ENCODE measurements around the gene DENND2D.
A peak's percentile ranks its signal among the peaks of the same experiment; 100 is the strongest.

Gene DENND2D

GRCh38 chr1:111174070-111174469 is 26.4 kb downstream of the DENND2D start:
- DNase-seq = no peak

GRCh38 chr1:111172463-111172862 is 28.0 kb downstream of the DENND2D start:
- DNase-seq = no peak

- no peak for DNase-seq
These were observed 36.3 kb downstream of the DENND2D start for GRCh38 chr1:111164151-111164550.

GRCh38 chr1:111163363-111163762 is 37.1 kb downstream of the DENND2D start:
- no peak for DNase-seq

- DNase-seq = no peak
These were observed 38.0 kb downstream of the DENND2D start for GRCh38 chr1:111162488-111162880.

- no peak for DNase-seq
These were observed 38.5 kb downstream of the DENND2D start for GRCh38 chr1:111161843-111162487.

- no peak for DNase-seq
These were observed 43.0 kb downstream of the DENND2D start for GRCh38 chr1:111157431-111157830.

- DNase-seq = no peak
These were observed 46.1 kb downstream of the DENND2D start for GRCh38 chr1:111154021-111154999.

- DNase-seq = no peak
These were observed 48.6 kb downstream of the DENND2D start for GRCh38 chr1:111151838-111152237.

GRCh38 chr1:111148376-111148881 is 52.0 kb downstream of the DENND2D start:
- no peak for DNase-seq

- DNase-seq = no peak
These were observed 52.5 kb downstream of the DENND2D start for GRCh38 chr1:111147948-111148347.

- no peak for DNase-seq
These were observed 54.3 kb downstream of the DENND2D start for GRCh38 chr1:111145963-111146768.

- DNase-seq = no peak
These were observed 54.9 kb downstream of the DENND2D start for GRCh38 chr1:111145542-111145941.

GRCh38 chr1:111142356-111142975 is 58.0 kb downstream of the DENND2D start:
- DNase-seq = no peak

GRCh38 chr1:111141245-111142220 is 58.9 kb downstream of the DENND2D start:
- DNase-seq = no peak

- peak; percentile 19 for DNase-seq
These were observed 59.8 kb downstream of the DENND2D start for GRCh38 chr1:111140680-111140967.

- DNase-seq = peak; percentile 96
These were observed 60.3 kb downstream of the DENND2D start, which contains the start of the genes CEPT1 and DRAM2 for GRCh38 chr1:111139956-111140679. Gene CEPT1 (plus strand): TSS chr1:111140223. CDS start chr1:111147715, 7,492 bp downstream. Gene DRAM2 (minus strand): TSS chr1:111140093. CDS start chr1:111131554, 8,539 bp downstream.

- DNase-seq = no peak
These were observed 61.0 kb downstream of the DENND2D start for GRCh38 chr1:111139324-111139955.
